ENCODE results near the gene GRK5. TPM values are rescaled to one million over a fixed set of nuclear protein-coding genes. Genes with fewer than 3 reads are reported as not detected.

The GRK5 gene
- total RNA-seq, 4 donors from 2014 or later: 5.4 to 13.0 (median 10.6) TPM

- WGBS, 2 donors: 86 to 88% methylated on average over 6 of the region's 6 CpGs
- no peak overlapping the region for H3K4me3 ChIP-seq (ENCODE audit: low read depth, poor library complexity, severe bottlenecking)
- no peak for TF ChIP-seq POLR2A (IDR thresholded peaks at IDR 0.05)
- TF ChIP-seq CTCF (IDR thresholded peaks at IDR 0.05): no peak
- DNase-seq (ENCODE audit: low spot score in 2 of 2): no peak
- intact Hi-C loops (cut with DNase I; ENCODE audit: low total_unique reads): loop anchor here (10.0 kb wide), 1 partner anchor 210 kb away; the partner anchor contains the start of gene GRK5
Observed at GRCh38 chr10:119415121-119415520, 207.8 kb downstream of the GRK5 start.

GRCh38 chr10:119415536-119416503 lies 208.4 kb downstream of the GRK5 start:
- intact Hi-C loops (cut with DNase I; ENCODE audit: low total_unique reads): loop anchor here (10.0 kb wide), 1 partner anchor 211 kb away; the partner anchor contains the start of gene GRK5

GRCh38 chr10:119416855-119417254 lies 209.5 kb downstream of the GRK5 start:
- H3K4me3 ChIP-seq (ENCODE audit: low read depth, poor library complexity, severe bottlenecking): no peak overlapping the region
- TF ChIP-seq CTCF (IDR thresholded peaks at IDR 0.05) (no peak), POLR2A (IDR thresholded peaks at IDR 0.05) (no peak)
- intact Hi-C loops (cut with DNase I; ENCODE audit: low total_unique reads): loop anchor here (10.0 kb wide), 1 partner anchor 212 kb away; the partner anchor contains the start of gene GRK5
- DNase-seq (ENCODE audit: low spot score in 2 of 2): peak in 1 of 2 donors; percentile 92
- 58% methylated on average over 9 to 10 of the region's 10 CpGs for WGBS, 2 donors

More at GRCh38 chr10:119415536-119416503, 208.4 kb downstream of the GRK5 start:
- H3K4me3 ChIP-seq (ENCODE audit: low read depth, poor library complexity, severe bottlenecking): no peak overlapping the region
- TF ChIP-seq CTCF (IDR thresholded peaks at IDR 0.05) (no peak), POLR2A (IDR thresholded peaks at IDR 0.05) (no peak)
- 87 to 92% methylated on average over 21 of the region's 21 CpGs for WGBS, 2 donors
- no peak for DNase-seq (ENCODE audit: low spot score in 2 of 2)

GRCh38 chr10:119417852-119418251 lies 210.5 kb downstream of the GRK5 start:
- TF ChIP-seq POLR2A (IDR thresholded peaks at IDR 0.05) (no peak), CTCF (IDR thresholded peaks at IDR 0.05) (no peak)
- 91 to 93% methylated on average over 9 of the region's 9 CpGs for WGBS, 2 donors
- intact Hi-C loops (cut with DNase I; ENCODE audit: low total_unique reads): loop anchor here (10.0 kb wide), 1 partner anchor 213 kb away; the partner anchor contains the start of gene GRK5
- no peak overlapping the region for H3K4me3 ChIP-seq (ENCODE audit: low read depth, poor library complexity, severe bottlenecking)
- DNase-seq (ENCODE audit: low spot score in 2 of 2): no peak

- TF ChIP-seq CTCF (IDR thresholded peaks at IDR 0.05) (no peak), POLR2A (IDR thresholded peaks at IDR 0.05) (no peak)
- H3K4me3 ChIP-seq (ENCODE audit: low read depth, poor library complexity, severe bottlenecking): no peak overlapping the region
- DNase-seq (ENCODE audit: low spot score in 2 of 2): no peak
- intact Hi-C loops (cut with DNase I; ENCODE audit: low total_unique reads): loop anchor here (10.0 kb wide), 1 partner anchor 214 kb away; the partner anchor contains the start of gene GRK5
- 89 to 97% methylated on average over 3 to 4 of the region's 4 CpGs for WGBS, 2 donors
Observed at GRCh38 chr10:119418362-119418761, 211.0 kb downstream of the GRK5 start.

Measured in lower leg skin (tissue), 4 donors.